Fibroblast of peridontal ligament (primary cell): ENCODE data around the gene PRKAA1.
A peak's percentile ranks its signal among the peaks of the same experiment; 100 is the strongest.

Experiments
- DNase-seq: peaks from one replicate; pipeline ENCODE4 v3.0.0-alpha.2; 2010; ENCODE audit errors: extremely low read depth

Gene PRKAA1

GRCh38 chr5:40780199-40780598, 18.0 kb downstream of the PRKAA1 start:
- no peak for DNase-seq

- DNase-seq, result no peak
Observed at GRCh38 chr5:40779561-40779960, 18.6 kb downstream of the PRKAA1 start.

GRCh38 chr5:40778133-40778532, 20.0 kb downstream of the PRKAA1 start:
- no peak for DNase-seq

DNA sequence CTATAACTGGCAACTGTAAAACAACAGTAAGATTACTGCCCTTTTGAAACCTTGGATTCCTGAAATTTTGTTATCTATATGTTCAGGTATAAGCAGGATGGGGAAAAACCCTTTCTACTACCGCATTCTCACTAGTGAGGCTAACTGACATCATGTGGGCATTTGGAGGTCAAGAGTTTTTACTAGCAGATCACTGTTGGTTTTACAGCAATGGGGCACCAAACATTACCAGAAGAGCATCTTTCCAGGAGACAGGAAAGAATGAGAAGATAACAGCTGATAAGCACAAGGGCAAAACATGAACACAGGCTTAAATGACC, 21.6 kb downstream of the PRKAA1 start:
- DNase-seq, result no peak

DNA sequence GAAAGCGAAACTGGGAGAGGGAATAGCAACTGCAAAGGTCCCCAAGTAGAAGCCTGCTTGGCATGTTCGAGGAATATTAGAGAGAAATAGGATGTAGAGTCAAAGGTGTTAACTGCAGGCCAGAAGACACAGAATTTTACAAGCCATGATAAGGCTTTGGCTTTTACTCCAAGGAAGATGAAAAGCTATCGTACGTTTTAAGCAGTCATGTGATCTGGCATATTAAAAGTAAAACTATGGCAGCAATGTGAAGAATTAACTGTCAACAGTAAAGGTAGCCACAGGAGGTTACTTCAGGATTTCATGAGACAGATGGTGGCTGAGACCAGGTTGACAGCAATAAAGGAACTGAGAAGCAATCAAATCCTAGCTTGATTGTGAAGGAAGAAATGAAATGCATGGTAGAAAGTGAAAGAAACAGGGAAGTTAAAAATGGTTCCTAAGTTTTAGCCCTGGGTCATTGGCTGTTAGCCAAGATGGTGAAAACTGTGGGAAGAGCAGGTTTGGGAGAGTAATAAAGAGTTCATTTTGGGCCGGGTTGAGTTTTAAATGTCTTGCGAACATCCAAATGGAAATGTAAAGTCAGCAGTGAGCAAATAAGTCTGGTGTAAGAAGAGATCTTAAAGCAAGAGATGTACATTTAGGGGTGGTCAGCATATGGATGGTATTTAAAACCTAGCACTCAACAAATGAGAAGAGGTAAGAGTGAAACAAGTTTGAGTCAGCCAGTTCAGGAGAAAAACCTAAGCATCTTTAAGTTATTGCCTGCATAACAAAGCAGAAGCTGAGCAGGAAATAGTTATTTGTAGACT, 22.1 kb downstream of the PRKAA1 start:
- no peak for DNase-seq

- DNase-seq, result no peak
Observed at GRCh38 chr5:40775085-40775845, 22.9 kb downstream of the PRKAA1 start.

- DNase-seq, result no peak
Observed at GRCh38 chr5:40774623-40775022, 23.6 kb downstream of the PRKAA1 start.

DNA sequence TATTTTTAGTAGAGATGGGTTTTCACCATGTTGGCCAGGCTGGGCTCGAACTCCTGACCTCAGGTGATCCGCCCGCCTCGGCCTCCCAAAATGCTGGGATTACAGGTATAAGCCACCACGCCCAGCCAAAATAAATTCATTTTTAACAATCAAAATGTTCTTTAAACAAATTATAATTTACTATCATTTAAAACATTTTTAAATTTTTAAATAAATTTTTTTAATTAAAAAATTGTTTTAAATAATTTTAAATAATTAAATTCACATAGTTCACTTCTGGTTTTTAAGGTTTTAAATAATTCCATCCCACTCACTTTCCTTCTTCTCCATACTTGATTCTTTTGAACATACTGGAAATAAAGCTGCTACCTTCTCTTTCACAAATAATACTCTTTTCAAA, 27.4 kb downstream of the PRKAA1 start:
- no peak for DNase-seq

DNA sequence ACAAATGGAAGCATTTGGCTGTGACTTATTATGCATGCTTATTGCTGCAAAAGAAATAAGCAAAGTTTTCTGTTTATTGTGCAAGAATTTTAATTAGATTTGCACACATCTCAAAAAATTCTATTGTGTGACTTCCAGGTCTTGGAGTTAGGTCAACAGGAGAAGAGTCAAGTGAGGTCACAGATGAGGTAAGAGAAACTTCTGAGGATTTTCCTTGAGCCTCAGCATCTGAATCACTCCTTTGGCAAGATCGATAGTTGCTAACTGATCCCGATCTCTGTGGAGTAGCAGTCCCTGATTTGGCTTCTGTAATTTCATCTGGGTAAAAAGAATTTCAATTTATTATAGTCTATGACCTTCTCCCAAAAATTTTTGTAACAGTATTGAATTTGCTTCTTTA, 35.5 kb downstream of the PRKAA1 start:
- DNase-seq, result peak; percentile 59

DNA sequence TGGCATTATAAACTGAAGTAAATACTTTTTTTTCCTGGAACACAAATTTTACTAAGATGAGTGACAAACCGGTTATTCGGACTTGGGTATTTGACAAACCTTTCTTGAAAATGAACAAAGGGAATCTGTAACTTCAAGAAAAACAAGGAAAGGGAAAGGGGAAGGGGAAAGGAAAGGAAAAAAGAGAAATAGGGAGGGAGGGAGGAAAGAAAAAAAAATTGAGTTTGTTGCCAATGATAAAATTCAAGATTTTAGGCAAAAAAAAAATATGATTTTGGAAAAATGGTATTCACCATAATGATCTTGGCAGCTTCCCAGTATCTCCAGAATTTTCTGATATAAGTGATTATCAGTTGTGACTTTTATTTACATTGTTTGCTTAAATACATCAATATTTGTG, 40.8 kb downstream of the PRKAA1 start:
- no peak for DNase-seq

GRCh38 chr5:40755407-40756365, 42.5 kb downstream of the PRKAA1 start, which contains the start of gene TTC33:
TTC33 (minus strand) TSS chr5:40755961; CDS start chr5:40747018, 8,943 bp downstream.
- DNase-seq, result peak; percentile 91

- DNase-seq, result peak; percentile 86
Observed at GRCh38 chr5:40755093-40755406, 43.1 kb downstream of the PRKAA1 start.

- DNase-seq, result peak; percentile 63
Observed at GRCh38 chr5:40754381-40755092, 43.6 kb downstream of the PRKAA1 start.

DNA sequence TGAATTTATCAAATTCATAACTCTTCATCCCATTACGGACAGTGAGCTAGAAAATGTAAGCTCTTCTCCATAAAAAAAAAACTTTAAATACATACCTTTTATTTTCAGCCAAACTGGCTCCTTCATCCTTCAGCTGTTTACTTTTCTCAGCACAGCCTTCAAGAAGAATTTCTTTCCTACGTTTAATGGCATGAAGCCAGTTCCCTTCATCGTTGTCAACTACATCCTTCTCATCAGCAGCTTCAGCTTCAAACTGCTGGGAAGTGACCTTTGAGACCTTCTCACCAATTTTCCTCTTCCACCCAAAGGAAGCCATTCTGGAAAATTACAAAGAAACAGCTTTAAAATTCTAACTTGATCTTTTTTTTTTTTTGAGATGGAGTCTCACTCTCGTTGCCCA, 51.5 kb downstream of the PRKAA1 start:
- no peak for DNase-seq

DNA sequence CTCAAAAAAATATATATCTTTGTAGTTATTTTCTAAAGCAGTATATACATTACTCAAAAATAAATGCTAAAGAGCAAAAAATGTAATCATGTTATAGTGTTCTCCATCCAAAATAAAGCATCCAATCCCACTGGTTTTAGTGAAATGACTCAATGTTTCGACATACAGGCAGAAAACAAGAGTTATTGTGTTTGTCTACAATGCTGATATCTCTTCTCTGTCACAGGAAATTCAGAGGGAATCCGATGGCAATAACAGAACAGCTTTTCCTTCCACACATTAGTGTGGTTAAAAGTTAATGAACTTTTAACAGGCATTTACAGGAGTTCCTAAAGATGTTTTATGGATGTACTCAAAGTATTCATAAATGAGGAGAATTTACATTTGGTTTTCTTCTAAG, 54.4 kb downstream of the PRKAA1 start:
- no peak for DNase-seq

DNA sequence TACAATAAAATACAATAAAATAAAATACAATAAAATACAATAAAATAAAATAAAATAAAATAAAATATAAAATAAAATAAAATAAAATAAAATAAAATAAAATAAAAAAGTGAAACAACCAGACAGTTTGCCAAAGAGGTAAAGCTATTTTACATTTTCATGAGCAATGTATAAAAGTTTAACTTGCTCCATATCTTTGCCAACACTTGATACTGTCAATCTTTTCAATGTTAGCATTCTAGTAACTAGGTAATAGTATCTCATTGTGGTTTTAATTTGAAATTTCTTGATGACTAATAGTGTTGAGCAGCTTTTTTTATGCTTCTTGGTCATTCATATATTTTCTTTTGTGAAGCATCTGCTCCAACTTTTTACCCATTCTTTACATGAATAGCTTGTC, 59.7 kb downstream of the PRKAA1 start:
- DNase-seq, result peak; percentile 30

DNA sequence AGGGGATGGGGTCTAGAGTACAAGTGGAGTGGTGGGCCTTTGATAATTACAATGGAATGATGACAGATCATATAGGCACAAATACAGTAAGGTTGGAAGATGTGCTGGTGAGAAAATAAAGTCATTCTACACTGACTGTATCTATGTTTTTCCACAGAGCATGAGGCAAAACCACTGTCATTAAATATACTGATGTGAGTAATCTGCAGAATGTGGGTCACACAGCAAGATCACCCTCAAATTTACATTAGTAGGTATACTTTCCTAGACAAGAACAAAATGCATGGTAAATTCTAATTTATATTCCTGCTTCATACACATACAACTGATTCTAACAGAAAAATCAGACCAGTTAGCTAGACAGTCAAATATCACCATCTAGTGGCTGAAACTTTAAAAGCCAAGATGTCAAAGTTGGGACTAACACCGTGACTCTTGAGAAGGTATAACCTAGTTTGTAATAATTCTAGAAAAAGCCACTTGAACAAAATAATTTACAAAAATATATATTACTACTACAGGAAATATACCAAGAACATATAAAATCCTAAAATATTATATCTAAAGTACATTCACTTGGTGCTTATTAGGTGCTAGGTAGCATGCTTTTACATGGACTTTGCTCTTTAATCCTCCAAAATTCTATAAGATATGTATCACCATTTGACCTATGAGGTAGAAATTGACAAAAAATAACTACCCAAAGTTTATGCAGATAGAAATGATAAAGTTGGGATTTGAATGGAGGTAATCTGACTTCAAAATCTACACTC, 61.9 kb downstream of the PRKAA1 start:
- peak; percentile 85 for DNase-seq

GRCh38 chr5:40735609-40736008, 62.6 kb downstream of the PRKAA1 start:
- no peak for DNase-seq

- peak; percentile 55 for DNase-seq
Observed at GRCh38 chr5:40734986-40735385, 63.2 kb downstream of the PRKAA1 start.

DNA sequence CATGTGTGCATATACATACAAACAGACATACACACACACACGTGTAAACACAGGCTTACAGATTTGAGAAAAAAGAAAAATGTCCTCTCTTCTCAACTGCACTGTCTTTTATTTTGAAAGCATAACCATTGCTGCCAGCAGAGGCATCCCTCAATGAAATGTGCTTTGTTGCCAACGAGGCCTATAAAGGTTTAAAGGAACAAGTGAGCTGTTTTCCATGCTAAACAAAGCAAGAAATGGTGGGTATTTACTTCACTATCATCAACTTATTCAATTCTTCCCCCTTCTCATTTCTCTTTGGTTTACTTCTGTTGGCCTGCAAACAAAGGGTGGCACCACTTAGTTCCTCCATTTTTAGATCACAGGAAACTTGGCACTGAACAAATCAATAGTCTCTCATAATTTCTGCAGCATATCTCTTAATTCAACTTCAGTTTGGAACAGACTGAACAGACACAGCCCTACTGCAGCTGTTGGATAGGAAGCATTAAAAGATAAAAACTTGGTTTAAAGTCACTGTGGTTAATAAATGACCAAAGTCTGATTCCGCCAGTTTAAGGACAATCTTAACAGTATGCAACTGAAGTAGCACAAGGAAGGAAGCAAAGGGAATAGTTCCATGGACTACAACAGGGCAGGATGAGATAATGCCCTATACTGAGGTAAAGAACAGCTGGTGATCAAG, 64.2 kb downstream of the PRKAA1 start:
- peak; percentile 10 for DNase-seq
